GM23338 (cell line): ENCODE data around the gene GAK. TPM values are rescaled to one million over a fixed set of nuclear protein-coding genes. Genes with fewer than 3 reads are reported as not detected.

ENCODE experiments used
- ATAC-seq: fragments of 200-7000 bp; cut with Tn5 transposase; 3 replicates; pipeline ENCODE4 v1.9.1; 2020
- DNase-seq: peaks from one replicate; pipeline ENCODE4 v3.0.0-alpha.2; 2015; ENCODE audit warnings: low spot score
- H2AFZ ChIP-seq: fragments of 200-600 bp; sonication (generic); 2 replicates; pipeline ENCODE4 v1.8.0; 2016; ENCODE audit warnings: antibody characterized with exemption, mild to moderate bottlenecking, moderate library complexity
- H3F3A ChIP-seq: fragments of 200-600 bp; sonication (generic); replicated peaks from 2 replicates; pipeline ENCODE4 v1.8.0; 2017; ENCODE audit warnings: antibody characterized with exemption, mixed run types, low read depth
- H3K27ac ChIP-seq: fragments of 200-600 bp; sonication (generic); 2 replicates; pipeline ENCODE4 v1.6.1; 2016; ENCODE audit warnings: low read depth
- H3K27me3 ChIP-seq: fragments of 200-600 bp; sonication (generic); 2 replicates; pipeline ENCODE4 v1.8.0; 2016; ENCODE audit warnings: mild to moderate bottlenecking, mixed run types, moderate library complexity; ENCODE audit not compliant: insufficient read depth
- H3K36me3 ChIP-seq: fragments of 200-600 bp; sonication (generic); 2 replicates; pipeline ENCODE4 v1.8.0; 2016; ENCODE audit warnings: mild to moderate bottlenecking; ENCODE audit not compliant: insufficient read depth
- H3K4me1 ChIP-seq: fragments of 200-600 bp; sonication (generic); 2 replicates; pipeline ENCODE4 v1.8.0; 2016; ENCODE audit warnings: mild to moderate bottlenecking, moderate library complexity; ENCODE audit not compliant: insufficient read depth
- H3K4me2 ChIP-seq: fragments of 200-600 bp; sonication (generic); 2 replicates; pipeline ENCODE4 v1.7.1; 2017; ENCODE audit warnings: mixed run types
- H3K4me3 ChIP-seq: fragments of 200-600 bp; sonication (generic); 2 replicates; pipeline ENCODE4 v1.6.1; 2016; ENCODE audit warnings: mixed run types
- H3K79me2 ChIP-seq: fragments of 200-600 bp; sonication (generic); replicated peaks from 2 replicates; pipeline ENCODE4 v1.8.0; 2017; ENCODE audit warnings: mild to moderate bottlenecking; ENCODE audit not compliant: insufficient read depth
- H3K9me2 ChIP-seq: fragments of 200-600 bp; sonication (generic); 2 replicates; pipeline ENCODE4 v1.8.0; 2017; ENCODE audit not compliant: insufficient read depth
- H4K20me1 ChIP-seq: fragments of 200-600 bp; sonication (generic); replicated peaks from 2 replicates; pipeline ENCODE4 v1.8.0; 2017; ENCODE audit warnings: mild to moderate bottlenecking; ENCODE audit not compliant: insufficient read depth
- H3K27ac Mint-ChIP-seq: 2 replicates; pipeline ENCODE4 v1.8.0; 2020; ENCODE audit warnings: inconsistent platforms, mild to moderate bottlenecking, moderate library complexity, mixed read lengths
- H3K27me3 Mint-ChIP-seq: 3 replicates; pipeline ENCODE4 v1.8.0; 2022; ENCODE audit warnings: low read depth, mild to moderate bottlenecking, moderate library complexity, mixed read lengths, inconsistent platforms; ENCODE audit not compliant: insufficient read depth, poor library complexity
- H3K36me3 Mint-ChIP-seq: 3 replicates; pipeline ENCODE4 v1.8.0; 2021; ENCODE audit warnings: low read depth, mild to moderate bottlenecking, inconsistent platforms, moderate library complexity, mixed read lengths
- H3K4me1 Mint-ChIP-seq: 3 replicates; pipeline ENCODE4 v1.8.0; 2020; ENCODE audit warnings: mild to moderate bottlenecking, inconsistent platforms, mixed read lengths
- H3K4me3 Mint-ChIP-seq: 3 replicates; pipeline ENCODE4 v1.8.0; 2021; ENCODE audit warnings: moderate library complexity, mild to moderate bottlenecking, inconsistent platforms, mixed read lengths
- H3K9me3 Mint-ChIP-seq: 3 replicates; pipeline ENCODE4 v1.8.0; 2020; ENCODE audit warnings: moderate library complexity, mild to moderate bottlenecking, inconsistent platforms, mixed read lengths
- EZH2phosphoT487 ChIP-seq: fragments of 200-600 bp; sonication (generic); IDR thresholded peaks from one replicate; pipeline ENCODE4 v1.8.1; 2018; ENCODE audit warnings: antibody characterized with exemption; ENCODE audit not compliant: unreplicated experiment
- ZNF114 ChIP-seq: fragments of 250-450 bp; sonication (Bioruptor Pico); IDR thresholded peaks from 2 replicates; pipeline ENCODE4 v1.5.0; 2020; ENCODE audit warnings: mild to moderate bottlenecking, moderate library complexity
- polyA plus RNA-seq: library from polyadenylated mRNA; unstranded; fragments of >200 nt; fragmentation: Nextera tagmentation; extraction: Ambion mirVana; gene quantifications from 2 replicates; pipeline ENCODE4 v1.2.1, GENCODE V29; 2016
- total RNA-seq: library from RNA; depleted of rRNA; stranded (reverse); fragments of >200 nt; shearing (Covaris generic); gene quantifications from 2 replicates; pipeline ENCODE4 v1.2.3, GENCODE V29; 2014
- TF ChIP-seq, protein P1 (sequence below): IDR thresholded peaks from one replicate; pipeline ENCODE4 v1.6.1; 2018; ENCODE audit warnings: antibody characterized with exemption; ENCODE audit not compliant: unreplicated experiment
- TF ChIP-seq, protein P2 (sequence below): IDR thresholded peaks from 2 replicates; pipeline ENCODE4 v1.6.1; 2016; ENCODE audit warnings: antibody characterized with exemption
- TF ChIP-seq, protein P3 (sequence below), 2 experiments: fragments of 200-600 bp in 1 of 2; sonication (generic) in 1 of 2; conservative IDR thresholded peaks; 2 replicates each; pipeline versions ENCODE4 v1.5.1 to v1.6.1; 2016 to 2017; ENCODE audit warnings: antibody characterized with exemption in 2 of 2, low read depth in 2 of 2, mild to moderate bottlenecking in 2 of 2, moderate library complexity in 1 of 2

GAK gene
- total and polyA plus RNA-seq, 2 experiments from 2014 or later, result 48.5 to 124 TPM

DNA sequence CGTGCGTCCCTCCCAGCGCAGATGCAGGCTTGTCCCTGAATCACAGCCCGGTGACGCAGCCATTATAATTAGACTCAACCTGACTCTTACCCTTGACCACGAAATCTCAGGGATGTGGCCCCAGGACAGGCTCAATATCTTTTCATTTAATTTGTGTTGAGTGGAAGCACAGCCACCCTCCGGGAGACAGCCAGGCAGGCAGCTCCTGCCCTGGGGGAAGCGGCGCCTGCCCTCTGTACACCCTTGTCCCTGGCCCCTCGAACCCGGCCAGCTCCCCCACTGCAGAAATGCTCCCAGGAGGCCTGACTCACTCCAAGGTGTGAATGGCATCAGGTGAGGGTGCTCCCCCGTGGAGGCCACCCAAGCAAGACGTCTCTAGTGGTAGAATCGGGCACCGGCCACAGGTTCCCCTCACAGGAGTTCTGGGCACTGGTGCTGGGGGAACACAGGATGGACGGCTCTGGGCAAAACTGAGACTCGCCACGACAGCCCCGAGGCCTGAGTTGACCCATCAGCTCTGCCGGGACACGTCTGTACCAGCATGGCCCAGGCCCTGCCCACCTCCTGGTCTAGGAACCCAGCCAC, 108.8 kb downstream of the GAK start (continued):
- TF ChIP-seq, protein P1, sequence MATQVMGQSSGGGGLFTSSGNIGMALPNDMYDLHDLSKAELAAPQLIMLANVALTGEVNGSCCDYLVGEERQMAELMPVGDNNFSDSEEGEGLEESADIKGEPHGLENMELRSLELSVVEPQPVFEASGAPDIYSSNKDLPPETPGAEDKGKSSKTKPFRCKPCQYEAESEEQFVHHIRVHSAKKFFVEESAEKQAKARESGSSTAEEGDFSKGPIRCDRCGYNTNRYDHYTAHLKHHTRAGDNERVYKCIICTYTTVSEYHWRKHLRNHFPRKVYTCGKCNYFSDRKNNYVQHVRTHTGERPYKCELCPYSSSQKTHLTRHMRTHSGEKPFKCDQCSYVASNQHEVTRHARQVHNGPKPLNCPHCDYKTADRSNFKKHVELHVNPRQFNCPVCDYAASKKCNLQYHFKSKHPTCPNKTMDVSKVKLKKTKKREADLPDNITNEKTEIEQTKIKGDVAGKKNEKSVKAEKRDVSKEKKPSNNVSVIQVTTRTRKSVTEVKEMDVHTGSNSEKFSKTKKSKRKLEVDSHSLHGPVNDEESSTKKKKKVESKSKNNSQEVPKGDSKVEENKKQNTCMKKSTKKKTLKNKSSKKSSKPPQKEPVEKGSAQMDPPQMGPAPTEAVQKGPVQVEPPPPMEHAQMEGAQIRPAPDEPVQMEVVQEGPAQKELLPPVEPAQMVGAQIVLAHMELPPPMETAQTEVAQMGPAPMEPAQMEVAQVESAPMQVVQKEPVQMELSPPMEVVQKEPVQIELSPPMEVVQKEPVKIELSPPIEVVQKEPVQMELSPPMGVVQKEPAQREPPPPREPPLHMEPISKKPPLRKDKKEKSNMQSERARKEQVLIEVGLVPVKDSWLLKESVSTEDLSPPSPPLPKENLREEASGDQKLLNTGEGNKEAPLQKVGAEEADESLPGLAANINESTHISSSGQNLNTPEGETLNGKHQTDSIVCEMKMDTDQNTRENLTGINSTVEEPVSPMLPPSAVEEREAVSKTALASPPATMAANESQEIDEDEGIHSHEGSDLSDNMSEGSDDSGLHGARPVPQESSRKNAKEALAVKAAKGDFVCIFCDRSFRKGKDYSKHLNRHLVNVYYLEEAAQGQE, result no peak
- TF ChIP-seq, protein P2, sequence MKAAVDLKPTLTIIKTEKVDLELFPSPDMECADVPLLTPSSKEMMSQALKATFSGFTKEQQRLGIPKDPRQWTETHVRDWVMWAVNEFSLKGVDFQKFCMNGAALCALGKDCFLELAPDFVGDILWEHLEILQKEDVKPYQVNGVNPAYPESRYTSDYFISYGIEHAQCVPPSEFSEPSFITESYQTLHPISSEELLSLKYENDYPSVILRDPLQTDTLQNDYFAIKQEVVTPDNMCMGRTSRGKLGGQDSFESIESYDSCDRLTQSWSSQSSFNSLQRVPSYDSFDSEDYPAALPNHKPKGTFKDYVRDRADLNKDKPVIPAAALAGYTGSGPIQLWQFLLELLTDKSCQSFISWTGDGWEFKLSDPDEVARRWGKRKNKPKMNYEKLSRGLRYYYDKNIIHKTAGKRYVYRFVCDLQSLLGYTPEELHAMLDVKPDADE, result no peak
- no peak for TF ChIP-seq EZH2phosphoT487
- TF ChIP-seq, protein P3, sequence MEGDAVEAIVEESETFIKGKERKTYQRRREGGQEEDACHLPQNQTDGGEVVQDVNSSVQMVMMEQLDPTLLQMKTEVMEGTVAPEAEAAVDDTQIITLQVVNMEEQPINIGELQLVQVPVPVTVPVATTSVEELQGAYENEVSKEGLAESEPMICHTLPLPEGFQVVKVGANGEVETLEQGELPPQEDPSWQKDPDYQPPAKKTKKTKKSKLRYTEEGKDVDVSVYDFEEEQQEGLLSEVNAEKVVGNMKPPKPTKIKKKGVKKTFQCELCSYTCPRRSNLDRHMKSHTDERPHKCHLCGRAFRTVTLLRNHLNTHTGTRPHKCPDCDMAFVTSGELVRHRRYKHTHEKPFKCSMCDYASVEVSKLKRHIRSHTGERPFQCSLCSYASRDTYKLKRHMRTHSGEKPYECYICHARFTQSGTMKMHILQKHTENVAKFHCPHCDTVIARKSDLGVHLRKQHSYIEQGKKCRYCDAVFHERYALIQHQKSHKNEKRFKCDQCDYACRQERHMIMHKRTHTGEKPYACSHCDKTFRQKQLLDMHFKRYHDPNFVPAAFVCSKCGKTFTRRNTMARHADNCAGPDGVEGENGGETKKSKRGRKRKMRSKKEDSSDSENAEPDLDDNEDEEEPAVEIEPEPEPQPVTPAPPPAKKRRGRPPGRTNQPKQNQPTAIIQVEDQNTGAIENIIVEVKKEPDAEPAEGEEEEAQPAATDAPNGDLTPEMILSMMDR (conservative IDR thresholded peaks at IDR 0.05; ENCODE audit: low read depth in 2 of 2), result no peak

DNA sequence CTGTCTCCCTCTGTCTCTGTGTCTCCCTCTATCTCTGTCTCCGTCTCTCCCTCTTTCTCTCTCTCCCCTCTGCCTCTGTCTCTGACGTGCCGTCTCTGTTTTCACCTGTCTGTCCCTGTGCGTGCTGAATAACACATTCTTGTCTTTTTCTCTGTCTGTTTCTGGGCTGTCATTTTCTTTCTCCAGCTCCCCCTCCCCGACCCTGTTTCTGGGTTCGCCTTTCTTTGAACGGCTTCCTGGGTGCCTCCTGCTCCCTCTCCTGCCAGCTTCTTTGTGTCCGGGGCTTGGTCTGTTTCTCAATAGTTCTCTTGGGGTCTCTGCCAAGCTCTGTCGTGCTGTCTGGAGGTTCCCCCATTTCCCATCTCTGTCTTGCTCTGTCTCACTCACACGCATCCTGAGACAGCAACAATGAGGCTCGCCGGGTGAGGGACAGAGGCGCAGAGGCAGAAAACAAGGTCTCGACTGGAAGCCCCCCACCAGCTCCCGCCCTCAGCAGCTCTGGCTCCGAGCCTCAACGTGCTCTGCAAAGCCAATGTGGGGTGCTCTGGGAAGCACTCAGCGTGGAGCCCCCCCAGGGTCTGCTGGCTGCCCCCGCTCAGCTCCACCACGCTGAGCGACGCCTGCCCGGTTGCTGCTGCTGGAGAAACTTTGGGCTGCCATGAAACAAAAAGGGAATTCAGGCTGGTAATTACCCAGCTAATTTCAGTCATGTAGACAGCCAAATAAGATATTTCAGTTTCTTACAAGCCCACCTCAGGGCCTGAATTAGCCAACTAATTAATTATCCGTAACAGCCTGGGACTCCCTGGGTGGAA, 109.5 kb downstream of the GAK start:
- Mint-ChIP-seq H3K27ac (no peak overlapping the region), H3K9me3 (no peaks in the 10 kb centered on the region), H3K27me3 (peaks cover 67% of the 10 kb centered on the region), H3K4me1 (0 out of 3 replicates have a peak, but pooled peaks cover 2% of the 10 kb centered on the region), H3K4me3 (no peak overlapping the region), H3K36me3 (no peaks in the 10 kb centered on the region; the same call in 2 of the 3 replicates)
- DNase-seq (no peak), ATAC-seq (no peak)
- H3F3A ChIP-seq, result no peaks in the 10 kb centered on the region
- H3K9me2 ChIP-seq, result no peaks in the 10 kb centered on the region
- H4K20me1 ChIP-seq, result no peaks in the 10 kb centered on the region
- no peak overlapping the region for H3K4me2 ChIP-seq
- no peaks in the 10 kb centered on the region for H3K79me2 ChIP-seq
- peaks cover 51% of the 10 kb centered on the region for H3K27me3 ChIP-seq
- H3K4me1 ChIP-seq, result no peaks in the 10 kb centered on the region
- no peaks in the 10 kb centered on the region for H3K36me3 ChIP-seq
- TF ChIP-seq ZNF114, result no peak
- no peak overlapping the region for H3K27ac ChIP-seq
- no peak overlapping the region for H2AFZ ChIP-seq
- no peak overlapping the region for H3K4me3 ChIP-seq
